HS-5 (cell line): Measurements from ENCODE around the gene DRC1.

Experiments
- DNase-seq: peaks from one replicate; pipeline ENCODE4 v3.0.0-alpha.2; 2012; ENCODE audit warnings: low read depth

The DRC1 gene

GRCh38 chr2:26493566-26493965 is 91.8 kb downstream of the DRC1 start:
- no peak for DNase-seq

DNA sequence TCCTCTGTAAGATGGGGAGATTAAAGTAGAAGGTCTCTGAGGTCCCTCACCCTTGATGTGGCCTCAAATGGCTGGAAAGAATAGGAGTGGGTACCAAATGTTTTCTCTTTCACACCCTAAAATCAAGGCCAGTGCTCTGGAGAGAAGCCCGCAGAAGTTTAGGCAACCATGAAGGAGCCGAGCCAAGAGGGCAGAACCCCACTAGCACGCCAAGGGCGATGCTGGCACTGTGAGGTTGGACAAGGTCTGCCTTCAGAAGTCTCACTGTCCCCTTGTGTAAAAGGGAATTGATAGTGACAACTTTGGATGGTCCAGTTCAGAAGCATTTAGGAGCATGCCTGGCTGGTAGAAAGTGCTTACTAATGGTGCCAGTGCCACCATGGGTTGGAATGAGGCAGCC is 92.5 kb downstream of the DRC1 start:
- no peak for DNase-seq

- no peak for DNase-seq
Measured at GRCh38 chr2:26494891-26495290, 93.2 kb downstream of the DRC1 start.

DNA sequence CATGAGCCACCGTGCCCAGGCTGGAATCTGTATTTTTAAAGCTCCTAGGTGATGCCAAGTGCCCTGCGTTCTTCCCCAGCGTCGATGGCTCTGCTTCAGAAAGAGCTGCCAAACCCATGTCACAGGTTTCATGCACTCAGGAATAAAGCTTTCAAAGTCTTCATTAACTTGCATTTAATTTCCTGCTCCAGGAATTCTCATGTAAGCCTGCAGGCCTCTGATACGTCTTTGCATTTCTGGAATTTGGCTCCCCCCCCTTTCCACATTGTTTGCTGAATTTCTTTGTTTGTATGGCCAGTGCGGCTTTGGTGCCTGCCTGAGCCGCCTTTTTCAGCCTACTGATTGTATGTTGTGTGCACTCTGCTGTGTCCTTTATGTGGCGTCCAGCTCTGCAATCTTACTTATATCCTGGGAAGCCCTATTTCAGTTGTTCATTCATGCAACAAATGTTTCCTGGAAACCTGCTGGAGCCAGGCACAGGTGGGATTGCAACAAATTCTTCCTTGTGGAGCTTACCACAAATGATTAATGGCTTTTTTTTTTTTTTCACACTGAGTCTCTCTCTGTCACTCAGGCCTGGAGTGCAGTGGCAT is 94.1 kb downstream of the DRC1 start:
- no peak for DNase-seq

GRCh38 chr2:26500406-26500805 is 98.7 kb downstream of the DRC1 start:
- DNase-seq, result no peak

- DNase-seq, result no peak
Measured at GRCh38 chr2:26503231-26503880, 101.6 kb downstream of the DRC1 start.

DNA sequence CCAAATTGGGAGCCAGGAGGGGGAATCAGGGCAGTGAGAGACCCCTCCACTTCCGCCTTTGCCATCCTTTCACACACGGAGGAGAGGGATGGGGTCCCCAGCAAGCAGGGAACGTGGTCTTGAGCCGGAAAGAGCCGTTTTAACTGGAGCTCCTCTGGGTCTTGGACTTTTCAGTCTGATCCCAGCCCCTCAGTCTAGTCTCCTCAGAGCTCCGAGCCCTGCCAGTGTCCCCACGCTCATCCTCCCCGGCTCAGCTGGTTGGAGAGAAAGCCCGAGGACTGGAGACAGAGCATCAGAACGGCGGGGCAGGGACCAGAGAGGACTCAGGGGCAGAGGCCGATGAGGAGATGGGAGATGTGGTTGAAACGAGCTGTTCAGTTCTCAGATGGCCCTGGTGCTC is 102.3 kb downstream of the DRC1 start:
- no peak for DNase-seq

- no peak for DNase-seq
Measured at GRCh38 chr2:26506279-26506678, 104.6 kb downstream of the DRC1 start.
